Psoas muscle (tissue), 8 donors: ENCODE data around the gene RCBTB1. TPM values are rescaled to one million over a fixed set of nuclear protein-coding genes. Genes with fewer than 3 reads are reported as not detected.
A peak's percentile ranks its signal among the peaks of the same experiment; 100 is the strongest.

ENCODE experiments used
- ATAC-seq, 4 donors: fragments of 200-7000 bp; cut with Tn5 transposase; one replicate each; pipeline ENCODE4 v1.9.1; 2020; ENCODE audit warnings: moderate library complexity in 3 of 4, mild to moderate bottlenecking in 2 of 4
- DNase-seq, 2 donors: peaks; one replicate each; pipeline ENCODE4 v3.0.0-alpha.2; 2020
- H3K27ac ChIP-seq: fragments of 200-600 bp; one replicate; pipeline ENCODE4 v1.8.0; 2022
- H3K27me3 ChIP-seq, 3 donors: fragments of 200-600 bp in 1 of 3; one replicate each; pipeline versions ENCODE4 v1.6.1 to v1.8.0; 2013 to 2022; ENCODE audit warnings: low read length in 2 of 3, mild to moderate bottlenecking in 2 of 3, moderate library complexity in 1 of 3; ENCODE audit not compliant: insufficient read depth in 3 of 3
- H3K36me3 ChIP-seq, 2 donors: fragments of 200-600 bp in 1 of 2; one replicate each; pipeline versions ENCODE4 v1.6.1 to v1.8.0; 2013 to 2022; ENCODE audit warnings: low read depth in 1 of 2, mild to moderate bottlenecking in 1 of 2, moderate library complexity in 1 of 2; ENCODE audit not compliant: insufficient read depth in 1 of 2
- H3K4me1 ChIP-seq: fragments of 200-600 bp; one replicate; pipeline ENCODE4 v1.8.0; 2022
- H3K4me3 ChIP-seq: fragments of 200-600 bp; one replicate; pipeline ENCODE4 v1.8.0; 2022; ENCODE audit warnings: mild to moderate bottlenecking
- H3K9me3 ChIP-seq: fragments of 200-600 bp; one replicate; pipeline ENCODE4 v1.8.0; 2022
- WGBS, 3 donors: extraction: QIAGEN DNeasy Blood & Tissue Kit; methylation state at CpG; one replicate each; pipeline versions ENCODE4 v1.1.6 to v1.1.7; 2013; 5-methylcytosine and 5-hydroxymethylcytosine counted together
- intact Hi-C, 2 donors: fragments of 100-400 bp; cut with DNase I; formaldehyde crosslinking; loops; one replicate each; pipeline versions ENCODE4 v1.11.0 to v1.14.2; 2022
- polyA plus RNA-seq, 3 donors: library from polyadenylated mRNA; stranded (reverse); fragments of 200-250 nt; gene quantifications; one replicate each; pipeline ENCODE4 v1.2.3, GENCODE V29; 2013
- total RNA-seq, 4 donors: library from RNA; stranded (reverse); fragmentation: NEBNext Ultra II Directional in 2 of 4; extraction: Animal tissue kit (Norgen Biotek cat#: 25700) in 2 of 4; gene quantifications; one replicate each; pipeline versions ENCODE4 v1.2.1 to v1.2.4, GENCODE V29; 2021 to 2023
- TF ChIP-seq, protein P1 (sequence below): fragments of 200-600 bp; IDR thresholded peaks from one replicate; pipeline ENCODE4 v1.8.0; 2022; ENCODE audit warnings: antibody characterized with exemption
- donor health status: healthy with polysubstance abuse.
- donor health status: DM: no; HTN: no; CAD: no; lungs with moderate emphysema.
- donor health status: Bipolar disorder and iron deficiency.
- donor health status: healthy.
- donor health status: DM: yes; HTN: yes; CAD: no.
- donor health status: DM: no; HTN: no; CAD: no.
- donor health status: DM: no; HTN: no; CAD: no.
- donor health status: DM: yes; HTN: yes; CAD: no.

The RCBTB1 gene
- total and polyA plus RNA-seq, 7 donors = 2.2 to 12.6 (median 6.6) TPM

DNA sequence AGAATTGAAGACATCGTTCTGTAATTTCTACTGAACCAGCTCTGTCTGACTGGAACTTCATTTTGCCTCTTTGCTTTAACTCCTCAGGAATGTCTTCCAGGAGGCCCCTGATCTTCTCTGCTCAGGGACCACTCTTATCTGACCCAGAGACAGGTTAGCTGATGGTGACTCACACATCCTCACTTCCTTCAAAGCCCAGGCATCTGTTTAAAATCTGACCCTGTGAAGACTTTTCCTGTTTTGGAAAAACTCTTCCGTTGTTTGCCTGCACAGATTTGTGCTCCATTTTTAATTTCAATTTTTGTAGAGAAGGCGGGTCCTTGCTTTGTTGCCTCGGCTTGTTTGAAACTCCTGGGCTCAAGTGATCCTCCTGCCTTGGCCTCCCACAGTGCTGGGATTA is 44.6 kb upstream of the RCBTB1 start:
- no peak overlapping the region for H3K27ac ChIP-seq

DNA sequence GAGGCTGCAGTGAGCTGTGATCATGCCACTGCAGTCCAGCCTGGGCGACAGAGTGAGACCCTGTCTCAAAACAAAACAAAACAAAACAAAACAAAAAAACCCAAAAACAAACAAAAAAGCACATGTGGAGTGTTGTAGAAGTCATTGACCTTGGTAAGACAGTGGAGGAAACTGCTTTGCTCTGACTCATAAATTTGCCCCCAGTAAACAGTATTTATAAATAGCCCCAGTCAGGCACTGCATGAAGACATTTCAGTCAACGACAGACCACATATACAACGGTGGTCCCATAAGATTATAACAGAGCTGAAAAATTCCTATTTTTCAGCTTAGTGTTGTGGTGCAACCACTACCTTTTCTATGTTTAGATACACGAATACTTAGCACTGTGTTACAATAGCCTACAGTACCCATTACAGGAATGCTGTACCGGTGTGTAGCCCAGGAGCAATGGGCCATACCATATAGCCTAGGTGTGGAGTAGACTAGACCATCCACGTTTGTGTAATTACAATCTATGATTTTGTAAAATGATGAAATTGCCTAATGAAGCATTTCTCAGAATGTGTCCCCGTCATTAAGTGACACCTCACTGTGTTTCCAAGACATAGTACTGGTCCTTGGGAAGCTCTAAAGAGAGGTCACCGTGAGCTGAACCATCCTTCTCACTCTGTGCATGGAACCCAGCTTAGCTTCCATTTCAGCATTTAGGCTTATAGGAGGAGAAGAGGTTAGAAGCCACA is 44.0 kb upstream of the RCBTB1 start:
- Histone ChIP-seq H3K4me3 (peak overlapping the region; percentile 25), H3K27me3 (no peaks in the 10 kb centered on the region), H3K36me3 (no peaks in the 10 kb centered on the region), H3K4me1 (no peaks in the 10 kb centered on the region), H3K27ac (no peak overlapping the region), H3K9me3 (no peaks in the 10 kb centered on the region)
- 75 to 79% (median 77%) methylated on average over 8 of the region's 8 CpGs for WGBS, 3 donors
- TF ChIP-seq, protein P1, sequence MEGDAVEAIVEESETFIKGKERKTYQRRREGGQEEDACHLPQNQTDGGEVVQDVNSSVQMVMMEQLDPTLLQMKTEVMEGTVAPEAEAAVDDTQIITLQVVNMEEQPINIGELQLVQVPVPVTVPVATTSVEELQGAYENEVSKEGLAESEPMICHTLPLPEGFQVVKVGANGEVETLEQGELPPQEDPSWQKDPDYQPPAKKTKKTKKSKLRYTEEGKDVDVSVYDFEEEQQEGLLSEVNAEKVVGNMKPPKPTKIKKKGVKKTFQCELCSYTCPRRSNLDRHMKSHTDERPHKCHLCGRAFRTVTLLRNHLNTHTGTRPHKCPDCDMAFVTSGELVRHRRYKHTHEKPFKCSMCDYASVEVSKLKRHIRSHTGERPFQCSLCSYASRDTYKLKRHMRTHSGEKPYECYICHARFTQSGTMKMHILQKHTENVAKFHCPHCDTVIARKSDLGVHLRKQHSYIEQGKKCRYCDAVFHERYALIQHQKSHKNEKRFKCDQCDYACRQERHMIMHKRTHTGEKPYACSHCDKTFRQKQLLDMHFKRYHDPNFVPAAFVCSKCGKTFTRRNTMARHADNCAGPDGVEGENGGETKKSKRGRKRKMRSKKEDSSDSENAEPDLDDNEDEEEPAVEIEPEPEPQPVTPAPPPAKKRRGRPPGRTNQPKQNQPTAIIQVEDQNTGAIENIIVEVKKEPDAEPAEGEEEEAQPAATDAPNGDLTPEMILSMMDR = no peak
- ATAC-seq = no peak
- DNase-seq = no peak
- intact Hi-C loops = no loop called here

More for the DNA sequence above, 44.6 kb upstream of the RCBTB1 start:
- no peaks in the 10 kb centered on the region for H3K9me3 ChIP-seq
- intact Hi-C loops = no loop called here
- WGBS, 3 donors = 76 to 82% (median 80%) methylated on average over 4 of the region's 4 CpGs
- DNase-seq (no peak), ATAC-seq (no peak)
- TF ChIP-seq, protein P1 = no peak
- no peak overlapping the region for H3K4me3 ChIP-seq
- no peaks in the 10 kb centered on the region for H3K27me3 ChIP-seq
- H3K4me1 ChIP-seq = no peaks in the 10 kb centered on the region
- no peaks in the 10 kb centered on the region for H3K36me3 ChIP-seq

DNA sequence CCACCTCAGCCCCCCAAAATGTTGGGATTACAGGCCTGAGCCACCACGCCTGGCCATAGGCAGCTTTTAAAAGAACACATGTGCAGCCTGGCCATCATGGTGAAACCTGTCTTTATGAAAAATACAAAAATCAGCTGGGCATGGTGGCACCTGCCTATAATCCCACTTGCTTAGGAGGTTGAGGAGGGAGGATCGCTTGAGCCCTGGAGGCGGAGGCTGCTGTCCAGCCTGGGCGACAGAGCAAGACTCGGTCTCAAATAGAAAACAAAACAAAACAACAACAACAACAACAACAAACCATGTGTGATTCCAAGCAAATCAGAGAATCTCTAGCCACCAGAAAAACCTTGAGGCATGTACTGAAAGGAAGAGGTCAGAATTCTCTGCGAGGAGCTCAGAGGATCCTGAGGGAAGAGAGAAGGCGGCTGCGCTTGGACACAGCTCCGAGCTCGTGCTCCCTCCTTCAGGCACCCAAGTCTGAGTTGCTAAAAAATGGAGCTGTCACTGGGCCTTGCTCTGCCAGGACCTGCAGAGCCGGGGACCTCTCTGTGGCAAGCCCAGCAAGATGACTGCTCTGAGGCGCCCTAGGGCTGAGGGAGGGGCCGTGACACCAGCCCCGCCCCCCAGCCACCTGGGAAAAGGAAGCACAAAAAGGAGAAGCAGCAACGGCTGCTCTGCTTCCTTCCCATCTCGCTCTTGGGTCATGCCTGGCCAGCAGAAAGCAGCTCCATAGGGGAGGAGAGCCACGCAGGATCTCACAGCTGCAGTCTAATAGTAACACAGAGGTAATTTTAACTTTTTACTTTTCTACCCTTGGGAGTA is 42.7 kb upstream of the RCBTB1 start, which contains the start of gene ARL11:
Gene ARL11, plus strand, starts transcription at position 677 of the 822 bp plus-strand sequence. CDS start 1,941 bp downstream, outside the sequence.
- peak; percentile 59 to 75 for DNase-seq
- H3K27me3 ChIP-seq = no peaks in the 10 kb centered on the region
- no peaks in the 10 kb centered on the region for H3K4me1 ChIP-seq
- WGBS, 3 donors = 55 to 59% (median 57%) methylated on average over 17 of the region's 17 CpGs
- TF ChIP-seq, protein P1 = no peak
- intact Hi-C loops = no loop called here
- no peaks in the 10 kb centered on the region for H3K9me3 ChIP-seq
- no peak within 1 kb of the TSS for H3K27ac ChIP-seq
- peak; percentile 23 to 38 (median 32) for ATAC-seq
- no peaks in the 10 kb centered on the region for H3K36me3 ChIP-seq
- H3K4me3 ChIP-seq = peak within 1 kb of the TSS; percentile 25

DNA sequence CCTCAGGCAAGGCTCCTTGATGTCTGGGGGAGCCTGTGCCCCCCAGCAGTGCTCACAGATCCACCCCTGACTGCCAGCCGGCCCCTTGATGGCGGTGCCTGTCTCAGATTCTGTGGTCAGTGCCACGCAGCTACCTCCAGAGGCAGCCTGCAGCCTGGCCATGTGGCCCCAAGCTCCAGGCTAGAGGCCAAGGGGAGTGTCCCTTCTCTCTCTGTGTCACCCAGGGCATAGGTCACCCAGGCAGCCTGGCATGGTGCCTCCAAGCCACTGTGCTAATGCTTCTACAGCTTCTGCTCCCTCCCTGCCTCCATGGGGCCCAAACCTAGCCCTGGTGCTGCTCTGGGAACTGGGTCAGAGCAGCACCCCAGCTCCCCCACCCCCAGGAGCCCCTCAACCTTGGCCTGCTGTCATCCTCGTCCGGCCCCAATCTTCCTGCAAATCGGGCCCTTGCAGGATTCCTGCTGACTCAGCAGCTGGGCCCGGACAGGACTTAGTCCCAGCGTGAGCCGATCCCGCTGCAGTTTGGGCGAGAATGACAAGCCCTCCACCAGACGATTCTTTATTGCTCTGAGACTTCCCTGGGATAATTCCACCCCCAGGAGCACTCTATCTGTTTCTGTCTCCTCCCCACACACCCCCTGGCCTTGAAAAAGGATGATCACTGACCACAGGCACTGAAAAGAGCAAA is 40.2 kb upstream of the RCBTB1 start:
- 72 to 83% (median 74%) methylated on average over 12 of the region's 12 CpGs for WGBS, 3 donors
- TF ChIP-seq, protein P1 = no peak
- no peaks in the 10 kb centered on the region for H3K36me3 ChIP-seq
- H3K9me3 ChIP-seq = no peaks in the 10 kb centered on the region
- H3K27me3 ChIP-seq = peaks cover 0 to 1% (median 0%) of the 10 kb centered on the region in 3 donors
- no peak overlapping the region for H3K27ac ChIP-seq
- intact Hi-C loops = no loop called here
- H3K4me3 ChIP-seq = no peak overlapping the region
- peak in 2 of 4 donors; percentile 28 to 40 for ATAC-seq
- peak; percentile 53 to 68 for DNase-seq
- no peaks in the 10 kb centered on the region for H3K4me1 ChIP-seq
